GM04503 (cell line): ENCODE data around the gene FNDC10.
"Not testable (repeated sequence)": the region's sequence is repeated elsewhere in the genome, so short reads cannot be mapped to it uniquely, and the experiment has no call there.

ENCODE experiments used
- DNase-seq: peaks from one replicate; pipeline ENCODE4 v3.0.0-alpha.2; 2012; ENCODE audit warnings: low read depth

Gene FNDC10

GRCh38 chr1:1599935-1600860 lies at the start of gene FNDC10:
FNDC10 (minus strand) TSS chr1:1600135; CDS start chr1:1600015, 120 bp downstream.
- DNase-seq = no peak

- DNase-seq = not testable (repeated sequence)
These were observed 48.3 kb upstream of the FNDC10 start for GRCh38 chr1:1648265-1648664.

GRCh38 chr1:1647567-1648241 lies 47.8 kb upstream of the FNDC10 start:
- not testable (repeated sequence) for DNase-seq

GRCh38 chr1:1646326-1646725 lies 46.4 kb upstream of the FNDC10 start:
- DNase-seq = not testable (repeated sequence)

- DNase-seq = not testable (repeated sequence)
These were observed 41.0 kb upstream of the FNDC10 start for GRCh38 chr1:1640711-1641461.

- DNase-seq = not testable (repeated sequence)
These were observed 40.1 kb upstream of the FNDC10 start for GRCh38 chr1:1640081-1640480.

GRCh38 chr1:1639368-1639767 lies 39.4 kb upstream of the FNDC10 start:
- not testable (repeated sequence) for DNase-seq

- DNase-seq = not testable (repeated sequence)
These were observed 38.6 kb upstream of the FNDC10 start for GRCh38 chr1:1638528-1638927.

GRCh38 chr1:1637479-1637875 lies 37.5 kb upstream of the FNDC10 start:
- not testable (repeated sequence) for DNase-seq

- DNase-seq = not testable (repeated sequence)
These were observed 36.9 kb upstream of the FNDC10 start for GRCh38 chr1:1636621-1637478.

GRCh38 chr1:1634613-1635012 lies 34.7 kb upstream of the FNDC10 start:
- DNase-seq = not testable (repeated sequence)

- not testable (repeated sequence) for DNase-seq
These were observed 33.5 kb upstream of the FNDC10 start for GRCh38 chr1:1633409-1633808.

GRCh38 chr1:1631782-1632420 lies 32.0 kb upstream of the FNDC10 start, which contains the start of gene MMP23B:
MMP23B (plus strand) TSS chr1:1632173; CDS start chr1:1632219, 46 bp downstream.
- no peak for DNase-seq

- no peak for DNase-seq
These were observed 31.2 kb upstream of the FNDC10 start for GRCh38 chr1:1630965-1631781.

- no peak for DNase-seq
These were observed 30.4 kb upstream of the FNDC10 start for GRCh38 chr1:1630191-1630964.

GRCh38 chr1:1629430-1630190 lies 29.7 kb upstream of the FNDC10 start:
- DNase-seq = no peak

GRCh38 chr1:1628754-1629429 lies 29.0 kb upstream of the FNDC10 start:
- no peak for DNase-seq
